LHCN-M2 (cell line): ENCODE results near the gene MAGI2. TPM values are rescaled to one million over a fixed set of nuclear protein-coding genes. Genes with fewer than 3 reads are reported as not detected.
A peak's percentile ranks its signal among the peaks of the same experiment; 100 is the strongest.

Source experiments
- DNase-seq: peaks from one replicate; pipeline ENCODE4 v3.0.0-alpha.2; 2012; ENCODE audit warnings: low read depth
- total RNA-seq: library from RNA; depleted of rRNA; stranded (reverse); fragments of >200 nt; gene quantifications from 2 replicates; pipeline ENCODE4 v1.2.3, GENCODE V29; 2014

The MAGI2 gene
- total RNA-seq, 1 experiment from 2014 or later: 3.6 TPM

GRCh38 chr7:78429878-78430277, 1023.6 kb downstream of the MAGI2 start:
- DNase-seq: no peak

GRCh38 chr7:78427209-78427608, 1026.3 kb downstream of the MAGI2 start:
- DNase-seq: no peak

- DNase-seq: no peak
Observed at GRCh38 chr7:78420001-78420400, 1033.5 kb downstream of the MAGI2 start.

GRCh38 chr7:78417180-78417853, 1036.2 kb downstream of the MAGI2 start:
- DNase-seq: no peak

GRCh38 chr7:78413568-78413967, 1039.9 kb downstream of the MAGI2 start:
- no peak for DNase-seq

- no peak for DNase-seq
Observed at GRCh38 chr7:78412216-78412858, 1041.1 kb downstream of the MAGI2 start.

- no peak for DNase-seq
Observed at GRCh38 chr7:78407031-78407430, 1046.4 kb downstream of the MAGI2 start.

GRCh38 chr7:78406531-78406930, 1046.9 kb downstream of the MAGI2 start:
- DNase-seq: no peak

- no peak for DNase-seq
Observed at GRCh38 chr7:78402096-78402495, 1051.4 kb downstream of the MAGI2 start.

- no peak for DNase-seq
Observed at GRCh38 chr7:78400038-78400437, 1053.4 kb downstream of the MAGI2 start.

- peak; percentile 23 for DNase-seq
Observed at GRCh38 chr7:78399033-78399769, 1054.3 kb downstream of the MAGI2 start.

GRCh38 chr7:78398576-78398975, 1054.9 kb downstream of the MAGI2 start:
- DNase-seq: no peak

GRCh38 chr7:78398081-78398480, 1055.4 kb downstream of the MAGI2 start:
- peak; percentile 14 for DNase-seq

- DNase-seq: no peak
Observed at GRCh38 chr7:78396210-78396609, 1057.3 kb downstream of the MAGI2 start.

GRCh38 chr7:78395298-78396036, 1058.0 kb downstream of the MAGI2 start:
- no peak for DNase-seq

- no peak for DNase-seq
Observed at GRCh38 chr7:78389022-78389421, 1064.4 kb downstream of the MAGI2 start.

- DNase-seq: no peak
Observed at GRCh38 chr7:78386520-78386919, 1066.9 kb downstream of the MAGI2 start.

- DNase-seq: peak; percentile 53
Observed at GRCh38 chr7:78383096-78383880, 1070.2 kb downstream of the MAGI2 start.

- DNase-seq: peak; percentile 65
Observed at GRCh38 chr7:78379148-78379547, 1074.3 kb downstream of the MAGI2 start.

GRCh38 chr7:78377532-78377931, 1075.9 kb downstream of the MAGI2 start:
- peak; percentile 12 for DNase-seq

GRCh38 chr7:78370936-78371335, 1082.5 kb downstream of the MAGI2 start:
- DNase-seq: no peak
